Measurements from ENCODE around the gene RUSF1.

DNA sequence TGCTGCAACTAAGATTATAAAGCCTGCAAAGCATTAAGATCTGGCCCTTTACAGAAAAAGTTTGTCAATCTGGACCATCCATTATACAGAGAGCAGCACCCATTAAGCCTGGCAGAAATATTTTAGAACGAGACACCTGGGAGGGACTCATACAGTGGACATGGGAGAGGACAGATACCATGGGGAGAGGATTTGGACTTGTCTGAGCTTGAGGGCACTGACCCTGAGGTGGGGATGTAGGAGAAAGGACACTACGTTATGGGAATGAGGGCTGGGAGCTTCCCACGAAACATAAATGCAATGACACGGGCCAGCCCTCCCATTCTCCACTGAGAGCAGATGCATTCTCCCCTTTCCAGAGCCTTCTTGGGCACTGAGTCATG lies 6.2 kb downstream of the RUSF1 start:
- TF ChIP-seq, protein P1, sequence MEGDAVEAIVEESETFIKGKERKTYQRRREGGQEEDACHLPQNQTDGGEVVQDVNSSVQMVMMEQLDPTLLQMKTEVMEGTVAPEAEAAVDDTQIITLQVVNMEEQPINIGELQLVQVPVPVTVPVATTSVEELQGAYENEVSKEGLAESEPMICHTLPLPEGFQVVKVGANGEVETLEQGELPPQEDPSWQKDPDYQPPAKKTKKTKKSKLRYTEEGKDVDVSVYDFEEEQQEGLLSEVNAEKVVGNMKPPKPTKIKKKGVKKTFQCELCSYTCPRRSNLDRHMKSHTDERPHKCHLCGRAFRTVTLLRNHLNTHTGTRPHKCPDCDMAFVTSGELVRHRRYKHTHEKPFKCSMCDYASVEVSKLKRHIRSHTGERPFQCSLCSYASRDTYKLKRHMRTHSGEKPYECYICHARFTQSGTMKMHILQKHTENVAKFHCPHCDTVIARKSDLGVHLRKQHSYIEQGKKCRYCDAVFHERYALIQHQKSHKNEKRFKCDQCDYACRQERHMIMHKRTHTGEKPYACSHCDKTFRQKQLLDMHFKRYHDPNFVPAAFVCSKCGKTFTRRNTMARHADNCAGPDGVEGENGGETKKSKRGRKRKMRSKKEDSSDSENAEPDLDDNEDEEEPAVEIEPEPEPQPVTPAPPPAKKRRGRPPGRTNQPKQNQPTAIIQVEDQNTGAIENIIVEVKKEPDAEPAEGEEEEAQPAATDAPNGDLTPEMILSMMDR (optimal IDR thresholded peaks at IDR 0.05 in 1 of 3, IDR thresholded peaks at IDR 0.05 in 1 of 3, conservative IDR thresholded peaks at IDR 0.05 in 1 of 3; ENCODE audit: extremely low read depth in 1 of 3, insufficient read depth in 2 of 3, low read length in 3 of 3), result no peak
- TF ChIP-seq EZH2 (IDR thresholded peaks at IDR 0.05; ENCODE audit: low read length), result no peak
